DMS 273 (cell line): ENCODE data around the gene NCKAP1.
A peak's percentile ranks its signal among the peaks of the same experiment; 100 is the strongest.
"Not testable (repeated sequence)": the region's sequence is repeated elsewhere in the genome, so short reads cannot be mapped to it uniquely, and the experiment has no call there.

ENCODE experiments used
- DNase-seq: peaks from one replicate; lab custom pipeline; 2025; ENCODE audit not compliant: unreplicated experiment; lab: John Stamatoyannopoulos, UW

Gene NCKAP1

GRCh38 chr2:182883451-182883850 lies 154.8 kb downstream of the NCKAP1 start:
- DNase-seq, result no peak

DNA sequence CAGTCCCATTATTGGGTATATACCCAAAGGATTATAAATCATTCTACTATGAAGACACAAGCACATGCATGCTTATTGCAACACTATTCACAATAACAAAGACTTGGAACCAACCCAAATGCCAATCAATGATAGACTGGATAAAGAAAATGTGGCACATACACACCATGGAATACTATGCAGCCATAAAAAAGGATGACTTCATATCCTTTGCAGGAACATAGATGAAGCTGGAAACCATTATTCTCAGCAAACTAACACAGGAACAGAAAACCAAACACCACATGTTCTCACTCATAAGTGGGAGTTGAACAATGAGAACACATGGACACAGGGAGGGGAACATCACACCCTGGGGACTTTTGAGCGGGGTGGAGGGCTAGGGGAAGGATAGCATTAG lies 158.2 kb downstream of the NCKAP1 start:
- DNase-seq, result not testable (repeated sequence)

DNA sequence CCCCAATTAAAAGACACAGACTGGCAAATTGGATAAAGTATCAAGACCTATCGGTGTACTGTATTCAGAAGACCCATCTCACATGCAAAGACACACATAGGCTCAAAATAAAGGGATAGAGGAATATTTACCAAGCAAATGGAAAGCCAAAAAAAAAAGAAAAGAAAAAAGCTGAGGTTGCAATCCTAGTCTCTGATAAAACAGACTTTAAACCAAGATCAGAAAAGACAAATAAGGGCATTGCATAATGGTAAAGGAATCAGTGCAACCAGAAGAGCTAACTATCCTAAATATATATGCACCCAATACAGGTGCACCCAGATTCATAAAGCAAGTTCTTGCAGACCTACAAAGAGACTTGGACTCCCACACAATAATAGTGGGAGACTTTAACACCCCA lies 161.6 kb downstream of the NCKAP1 start:
- DNase-seq, result not testable (repeated sequence)

- peak; percentile 73 for DNase-seq
Observed at GRCh38 chr2:182870227-182870626, 168.0 kb downstream of the NCKAP1 start.

DNA sequence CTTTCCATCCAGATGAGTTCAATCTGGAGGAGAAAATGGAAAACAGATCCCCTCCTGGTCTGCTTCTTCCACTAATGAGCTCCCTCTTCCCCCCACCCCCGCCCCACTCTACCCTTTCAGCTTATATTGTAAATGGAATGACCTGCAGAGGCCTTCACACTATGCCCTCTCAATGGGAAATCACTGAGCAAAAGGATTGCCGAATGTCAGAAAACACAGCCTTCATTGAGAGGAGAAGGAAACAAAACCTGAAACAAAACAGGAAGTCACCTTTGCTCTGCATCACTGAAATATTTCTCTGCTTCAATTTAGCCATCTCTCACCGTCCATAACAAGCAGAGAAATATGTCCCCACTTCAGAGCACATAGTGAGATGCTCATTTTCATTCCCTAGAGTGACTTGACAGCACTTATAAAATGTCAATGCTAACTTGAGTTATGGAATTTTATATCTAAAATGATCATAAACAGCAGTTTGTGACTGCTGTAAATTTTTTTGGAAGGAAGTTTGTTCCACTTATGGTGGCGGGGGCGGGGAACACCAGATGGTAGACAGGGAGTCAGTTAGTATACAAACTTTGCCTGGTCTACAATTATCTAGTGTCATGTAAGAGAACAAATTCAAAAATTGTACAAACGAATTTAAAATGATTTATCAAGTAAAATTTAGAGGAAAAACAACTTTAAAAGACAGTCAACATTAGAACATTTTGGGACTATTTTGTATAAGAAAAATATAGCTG lies 170.0 kb downstream of the NCKAP1 start:
- DNase-seq, result peak; percentile 77

DNA sequence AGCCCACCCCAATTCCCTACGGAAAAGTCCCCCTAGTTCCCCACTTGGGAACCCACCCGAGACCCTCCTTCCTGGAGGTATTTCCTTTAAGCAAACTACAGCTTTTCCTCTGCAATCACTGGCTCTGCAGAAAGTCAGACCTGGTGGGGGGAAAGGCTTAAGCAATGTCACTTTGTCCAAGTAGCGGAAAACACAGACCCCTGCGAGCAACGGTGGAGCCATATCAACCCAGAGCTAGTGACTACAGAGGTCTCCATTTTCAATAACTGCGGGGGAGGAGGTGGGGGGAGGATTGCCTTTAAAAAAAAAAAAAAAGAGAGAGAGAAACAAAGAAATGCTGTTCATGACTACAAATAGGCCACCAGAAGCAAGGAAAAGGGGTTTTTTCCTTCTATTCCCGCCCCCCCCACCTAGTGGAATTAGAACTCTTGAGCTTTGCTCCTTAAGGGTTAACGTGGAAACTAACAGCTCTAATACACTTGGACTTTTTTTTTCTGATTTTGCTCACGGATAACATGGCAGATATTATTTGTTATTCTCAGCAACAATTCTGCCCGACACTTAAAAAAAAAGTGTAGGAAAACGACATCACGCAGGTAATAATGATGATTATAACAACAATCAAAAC lies 170.7 kb downstream of the NCKAP1 start:
- DNase-seq, result peak; percentile 61

DNA sequence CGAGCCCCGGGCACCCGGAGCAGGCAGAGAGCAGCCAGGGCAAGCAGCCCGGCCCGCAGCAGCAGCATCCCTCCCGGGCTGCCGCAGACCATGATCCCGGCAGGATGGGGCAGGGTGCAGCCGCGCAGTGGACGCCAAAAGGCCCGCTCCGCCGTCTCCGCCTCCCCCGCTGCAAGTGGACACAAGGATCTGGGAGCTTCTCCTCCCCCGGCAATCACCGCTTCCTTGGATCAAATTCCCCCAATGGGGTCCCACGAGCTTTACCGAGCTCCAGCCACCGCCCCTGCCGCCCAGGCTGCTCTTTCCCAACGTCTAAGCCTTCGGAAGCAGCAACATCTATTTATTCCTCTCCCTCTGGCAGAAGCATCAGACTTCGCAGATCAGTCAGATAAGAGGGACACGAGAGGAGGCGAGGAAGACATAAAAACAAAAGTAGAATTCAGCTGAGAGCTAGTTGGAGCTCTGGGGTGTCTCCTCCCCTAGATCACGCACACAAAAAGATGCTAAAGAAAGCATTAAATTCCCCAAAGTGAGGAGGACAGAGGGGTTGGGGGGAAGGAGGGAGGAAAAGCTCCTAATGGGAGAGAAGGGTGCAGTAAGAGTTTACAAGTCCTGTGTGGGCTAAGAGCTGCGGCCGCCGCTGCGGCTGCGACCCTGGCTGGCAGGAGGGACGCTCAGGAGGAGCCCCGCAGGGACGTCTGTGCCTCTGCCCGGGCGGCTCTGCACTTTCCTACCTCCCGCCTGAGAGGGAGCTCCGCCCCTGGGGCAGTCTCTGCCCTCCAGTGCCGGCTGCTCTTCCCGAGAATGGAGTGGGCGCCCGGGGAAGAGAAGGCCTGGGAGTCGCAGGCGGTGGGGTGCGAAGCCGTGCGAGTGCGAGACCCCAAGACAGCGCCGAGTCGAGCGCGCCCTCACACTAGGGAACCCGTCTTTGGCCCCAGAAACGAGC lies 171.5 kb downstream of the NCKAP1 start, which contains the start of gene FRZB:
Gene FRZB, minus strand, starts transcription at position 177 of the 946 bp plus-strand sequence. Its CDS starts 85 bp downstream, at position 92.
- peak; percentile 85 for DNase-seq

DNA sequence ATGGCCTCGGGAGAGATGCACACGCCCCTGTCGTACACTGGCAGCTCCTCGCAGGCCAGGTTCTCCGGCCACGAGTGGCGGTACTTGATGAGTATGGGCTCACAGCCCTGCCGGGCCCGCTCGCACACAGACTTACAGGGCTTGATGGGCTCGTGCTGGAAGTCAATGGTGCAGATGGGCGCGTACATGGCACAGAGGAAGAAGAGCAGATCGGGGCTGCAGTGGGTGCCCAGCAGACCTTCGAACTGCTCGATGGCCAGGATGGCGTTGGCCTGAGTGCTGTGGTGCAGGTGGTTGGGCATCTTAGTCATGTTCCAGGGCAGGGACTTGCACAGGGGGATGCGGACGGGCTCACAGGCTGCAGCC lies 172.2 kb downstream of the NCKAP1 start:
- peak; percentile 25 for DNase-seq

- peak; percentile 36 for DNase-seq
Observed at GRCh38 chr2:182864949-182865570, 173.2 kb downstream of the NCKAP1 start.

- no peak for DNase-seq
Observed at GRCh38 chr2:182863642-182864041, 174.6 kb downstream of the NCKAP1 start.

- DNase-seq, result peak; percentile 51
Observed at GRCh38 chr2:182862091-182862490, 176.2 kb downstream of the NCKAP1 start.

- DNase-seq, result no peak
Observed at GRCh38 chr2:182860858-182861257, 177.4 kb downstream of the NCKAP1 start.
